ENCODE results near the gene PNPT1.

The PNPT1 gene

DNA sequence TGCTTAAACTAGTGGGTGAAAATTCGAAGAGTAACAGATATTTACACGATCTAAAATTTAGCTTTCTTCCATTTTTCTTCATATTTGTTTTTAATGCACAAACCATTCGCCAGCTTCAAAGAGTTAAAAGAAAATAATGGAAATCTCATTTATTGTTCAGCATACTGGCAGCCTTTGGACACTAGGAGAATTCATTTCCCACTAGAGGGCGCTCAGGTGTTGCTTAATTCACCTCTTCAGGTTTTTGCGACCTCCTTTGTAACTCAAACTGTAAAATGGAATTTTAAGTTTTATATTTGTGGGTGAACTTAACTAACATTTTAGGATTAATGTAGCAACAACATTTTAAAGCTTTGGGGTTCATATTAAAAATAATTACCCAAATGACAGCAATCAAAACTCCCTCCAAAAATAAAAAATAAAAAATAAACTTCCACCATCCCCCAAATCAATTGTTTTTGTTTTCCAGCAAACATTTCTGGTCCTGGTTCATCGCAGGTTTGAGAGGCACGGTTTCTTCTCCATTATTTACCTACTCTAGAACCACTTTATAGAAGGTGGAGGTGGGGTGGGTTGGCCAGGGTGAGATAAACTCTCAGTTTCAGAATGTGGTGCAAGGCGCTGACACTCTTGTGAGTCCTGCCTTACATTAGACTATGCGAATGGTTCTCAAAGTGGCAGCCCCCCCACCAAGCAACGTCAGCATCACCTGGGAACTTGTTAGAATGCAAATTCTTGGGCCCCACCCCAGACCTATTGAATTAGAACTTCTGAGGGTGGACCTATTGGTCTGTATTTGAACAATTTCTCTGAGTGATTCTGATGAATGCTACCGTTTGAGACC lies 24.7 kb upstream of the PNPT1 start:
- Histone ChIP-seq H3K4me3 (ENCODE audit: low read depth, low read length) (no peak overlapping the region), H3K27ac (ENCODE audit: extremely low read depth, low read depth, low read length) (no peak overlapping the region), H3K4me1 (ENCODE audit: control insufficient read depth, insufficient read depth, low read length) (no peaks in the 10 kb centered on the region), H3K9me3 (ENCODE audit: control insufficient read depth, insufficient read depth, low read depth, low read length) (no peaks in the 10 kb centered on the region), H3K36me3 (ENCODE audit: control insufficient read depth in 2 of 2, insufficient read depth in 1 of 2, low read length in 2 of 2) (no peaks in the 10 kb centered on the region)
- ChIA-PET POLR2A (no interaction called here), CTCF (interaction anchor here (0.6 to 4.6 kb wide), 38 partner anchors 9 to 1797 kb away, joined by 3 to 29 read pairs (median 4); no protein-coding TSS in a partner anchor)
- TF ChIP-seq MZF1 (tag by site-specific recombination; IDR thresholded peaks at IDR 0.05; ENCODE audit: borderline replicate concordance) (no peak), ZNF660 (tag by site-specific recombination; IDR thresholded peaks at IDR 0.05) (0 out of 2 replicates have a peak, but pooled peaks have one; percentile 61), ZNF426 (tag by site-specific recombination; IDR thresholded peaks at IDR 0.05) (no peak), ZNF544 (tag by site-specific recombination; IDR thresholded peaks at IDR 0.05) (no peak), ZNF138 (tag by site-specific recombination; IDR thresholded peaks at IDR 0.05; ENCODE audit: borderline replicate concordance) (no peak), ZNF792 (tag by site-specific recombination; IDR thresholded peaks at IDR 0.05) (no peak), MEIS1 (CRISPR knock-in tag; IDR thresholded peaks at IDR 0.05; ENCODE audit: borderline replicate concordance) (no peak), TRIM28 (IDR thresholded peaks at IDR 0.05; ENCODE audit: borderline replicate concordance, low read length) (no peak), ZNF768 (tag by site-specific recombination; IDR thresholded peaks at IDR 0.05) (no peak), ZNF354C (tag by site-specific recombination; IDR thresholded peaks at IDR 0.05; ENCODE audit: borderline replicate concordance, low read depth) (no peak), HOXD13 (CRISPR knock-in tag; IDR thresholded peaks at IDR 0.05; ENCODE audit: borderline replicate concordance) (no peak), ZNF311 (tag by site-specific recombination; IDR thresholded peaks at IDR 0.05; ENCODE audit: borderline replicate concordance) (no peak), ZNF549 (tag by site-specific recombination; IDR thresholded peaks at IDR 0.05) (no peak), ZNF654 (tag by site-specific recombination; IDR thresholded peaks at IDR 0.05; ENCODE audit: low read depth) (peak; percentile 78), ZNF626 (tag by site-specific recombination; IDR thresholded peaks at IDR 0.05) (no peak)
- TF ChIP-seq, protein P1, sequence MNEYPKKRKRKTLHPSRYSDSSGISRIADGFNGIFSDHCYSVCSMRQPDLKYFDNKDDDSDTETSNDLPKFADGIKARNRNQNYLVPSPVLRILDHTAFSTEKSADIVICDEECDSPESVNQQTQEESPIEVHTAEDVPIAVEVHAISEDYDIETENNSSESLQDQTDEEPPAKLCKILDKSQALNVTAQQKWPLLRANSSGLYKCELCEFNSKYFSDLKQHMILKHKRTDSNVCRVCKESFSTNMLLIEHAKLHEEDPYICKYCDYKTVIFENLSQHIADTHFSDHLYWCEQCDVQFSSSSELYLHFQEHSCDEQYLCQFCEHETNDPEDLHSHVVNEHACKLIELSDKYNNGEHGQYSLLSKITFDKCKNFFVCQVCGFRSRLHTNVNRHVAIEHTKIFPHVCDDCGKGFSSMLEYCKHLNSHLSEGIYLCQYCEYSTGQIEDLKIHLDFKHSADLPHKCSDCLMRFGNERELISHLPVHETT (tag by site-specific recombination; IDR thresholded peaks at IDR 0.05) = no peak
- TF ChIP-seq, protein P2, sequence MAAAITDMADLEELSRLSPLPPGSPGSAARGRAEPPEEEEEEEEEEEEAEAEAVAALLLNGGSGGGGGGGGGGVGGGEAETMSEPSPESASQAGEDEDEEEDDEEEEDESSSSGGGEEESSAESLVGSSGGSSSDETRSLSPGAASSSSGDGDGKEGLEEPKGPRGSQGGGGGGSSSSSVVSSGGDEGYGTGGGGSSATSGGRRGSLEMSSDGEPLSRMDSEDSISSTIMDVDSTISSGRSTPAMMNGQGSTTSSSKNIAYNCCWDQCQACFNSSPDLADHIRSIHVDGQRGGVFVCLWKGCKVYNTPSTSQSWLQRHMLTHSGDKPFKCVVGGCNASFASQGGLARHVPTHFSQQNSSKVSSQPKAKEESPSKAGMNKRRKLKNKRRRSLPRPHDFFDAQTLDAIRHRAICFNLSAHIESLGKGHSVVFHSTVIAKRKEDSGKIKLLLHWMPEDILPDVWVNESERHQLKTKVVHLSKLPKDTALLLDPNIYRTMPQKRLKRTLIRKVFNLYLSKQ (tag by site-specific recombination; IDR thresholded peaks at IDR 0.05; ENCODE audit: borderline replicate concordance) = no peak
- TF ChIP-seq, protein P3, sequence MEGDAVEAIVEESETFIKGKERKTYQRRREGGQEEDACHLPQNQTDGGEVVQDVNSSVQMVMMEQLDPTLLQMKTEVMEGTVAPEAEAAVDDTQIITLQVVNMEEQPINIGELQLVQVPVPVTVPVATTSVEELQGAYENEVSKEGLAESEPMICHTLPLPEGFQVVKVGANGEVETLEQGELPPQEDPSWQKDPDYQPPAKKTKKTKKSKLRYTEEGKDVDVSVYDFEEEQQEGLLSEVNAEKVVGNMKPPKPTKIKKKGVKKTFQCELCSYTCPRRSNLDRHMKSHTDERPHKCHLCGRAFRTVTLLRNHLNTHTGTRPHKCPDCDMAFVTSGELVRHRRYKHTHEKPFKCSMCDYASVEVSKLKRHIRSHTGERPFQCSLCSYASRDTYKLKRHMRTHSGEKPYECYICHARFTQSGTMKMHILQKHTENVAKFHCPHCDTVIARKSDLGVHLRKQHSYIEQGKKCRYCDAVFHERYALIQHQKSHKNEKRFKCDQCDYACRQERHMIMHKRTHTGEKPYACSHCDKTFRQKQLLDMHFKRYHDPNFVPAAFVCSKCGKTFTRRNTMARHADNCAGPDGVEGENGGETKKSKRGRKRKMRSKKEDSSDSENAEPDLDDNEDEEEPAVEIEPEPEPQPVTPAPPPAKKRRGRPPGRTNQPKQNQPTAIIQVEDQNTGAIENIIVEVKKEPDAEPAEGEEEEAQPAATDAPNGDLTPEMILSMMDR (tag by site-specific recombination; IDR thresholded peaks at IDR 0.05) = 0 out of 2 replicates have a peak, but pooled peaks have one; percentile 16

DNA sequence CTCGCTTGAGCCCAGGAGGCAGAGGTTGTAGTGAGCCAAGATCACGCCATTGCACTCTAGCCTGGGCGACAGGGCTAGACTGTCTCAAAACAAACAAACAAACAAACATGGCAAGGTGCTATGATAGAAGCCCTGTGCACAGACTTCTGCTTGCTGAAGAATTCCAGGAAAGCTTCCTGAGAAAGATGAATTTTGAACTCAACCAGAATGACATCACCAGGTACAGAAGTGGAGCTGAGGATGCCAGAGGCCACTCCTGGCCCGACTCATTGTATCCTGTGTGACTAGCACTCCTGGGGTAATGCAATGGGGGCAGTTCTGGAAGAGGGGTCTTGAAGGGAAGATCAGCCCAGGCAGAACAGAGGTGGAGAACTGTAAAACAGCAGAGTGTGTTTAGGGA lies 22.0 kb upstream of the PNPT1 start:
- ChIA-PET POLR2A (no interaction called here), CTCF (interaction anchor here (0.6 to 1.6 kb wide), 6 partner anchors 29 to 415 kb away, joined by 3 to 6 read pairs (median 4); no protein-coding TSS in a partner anchor)
- Histone ChIP-seq H3K36me3 (ENCODE audit: control insufficient read depth in 2 of 2, insufficient read depth in 1 of 2, low read length in 2 of 2) (no peaks in the 10 kb centered on the region), H3K4me3 (ENCODE audit: low read depth, low read length) (no peak overlapping the region), H3K4me1 (ENCODE audit: control insufficient read depth, insufficient read depth, low read length) (no peaks in the 10 kb centered on the region), H3K27ac (ENCODE audit: extremely low read depth, low read depth, low read length) (no peak overlapping the region), H3K9me3 (ENCODE audit: control insufficient read depth, insufficient read depth, low read depth, low read length) (no peaks in the 10 kb centered on the region)
- TF ChIP-seq ZBTB17 (tag by site-specific recombination; IDR thresholded peaks at IDR 0.05) (peak; percentile 21; the same call in 1 of the 2 replicates), ZNF623 (tag by site-specific recombination; IDR thresholded peaks at IDR 0.05) (no peak), FEZF1 (tag by site-specific recombination; IDR thresholded peaks at IDR 0.05) (no peak), ZNF114 (tag by site-specific recombination; IDR thresholded peaks at IDR 0.05) (no peak), ZNF155 (tag by site-specific recombination; IDR thresholded peaks at IDR 0.05) (no peak), ZNF707 (tag by site-specific recombination; IDR thresholded peaks at IDR 0.05) (no peak)
- TF ChIP-seq, protein P4, sequence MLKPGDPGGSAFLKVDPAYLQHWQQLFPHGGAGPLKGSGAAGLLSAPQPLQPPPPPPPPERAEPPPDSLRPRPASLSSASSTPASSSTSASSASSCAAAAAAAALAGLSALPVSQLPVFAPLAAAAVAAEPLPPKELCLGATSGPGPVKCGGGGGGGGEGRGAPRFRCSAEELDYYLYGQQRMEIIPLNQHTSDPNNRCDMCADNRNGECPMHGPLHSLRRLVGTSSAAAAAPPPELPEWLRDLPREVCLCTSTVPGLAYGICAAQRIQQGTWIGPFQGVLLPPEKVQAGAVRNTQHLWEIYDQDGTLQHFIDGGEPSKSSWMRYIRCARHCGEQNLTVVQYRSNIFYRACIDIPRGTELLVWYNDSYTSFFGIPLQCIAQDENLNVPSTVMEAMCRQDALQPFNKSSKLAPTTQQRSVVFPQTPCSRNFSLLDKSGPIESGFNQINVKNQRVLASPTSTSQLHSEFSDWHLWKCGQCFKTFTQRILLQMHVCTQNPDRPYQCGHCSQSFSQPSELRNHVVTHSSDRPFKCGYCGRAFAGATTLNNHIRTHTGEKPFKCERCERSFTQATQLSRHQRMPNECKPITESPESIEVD (tag by site-specific recombination; IDR thresholded peaks at IDR 0.05) = no peak
- TF ChIP-seq, protein P5, sequence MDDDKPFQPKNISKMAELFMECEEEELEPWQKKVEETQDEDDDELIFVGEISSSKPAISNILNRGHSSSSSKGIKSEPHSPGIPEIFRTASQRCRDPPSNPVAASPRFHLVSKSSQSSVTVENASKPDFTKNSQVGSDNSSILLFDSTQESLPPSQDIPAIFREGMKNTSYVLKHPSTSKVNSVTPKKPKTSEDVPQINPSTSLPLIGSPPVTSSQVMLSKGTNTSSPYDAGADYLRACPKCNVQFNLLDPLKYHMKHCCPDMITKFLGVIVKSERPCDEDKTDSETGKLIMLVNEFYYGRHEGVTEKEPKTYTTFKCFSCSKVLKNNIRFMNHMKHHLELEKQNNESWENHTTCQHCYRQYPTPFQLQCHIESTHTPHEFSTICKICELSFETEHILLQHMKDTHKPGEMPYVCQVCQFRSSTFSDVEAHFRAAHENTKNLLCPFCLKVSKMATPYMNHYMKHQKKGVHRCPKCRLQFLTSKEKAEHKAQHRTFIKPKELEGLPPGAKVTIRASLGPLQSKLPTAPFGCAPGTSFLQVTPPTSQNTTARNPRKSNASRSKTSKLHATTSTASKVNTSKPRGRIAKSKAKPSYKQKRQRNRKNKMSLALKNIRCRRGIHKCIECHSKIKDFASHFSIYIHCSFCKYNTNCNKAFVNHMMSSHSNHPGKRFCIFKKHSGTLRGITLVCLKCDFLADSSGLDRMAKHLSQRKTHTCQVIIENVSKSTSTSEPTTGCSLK (tag by site-specific recombination; IDR thresholded peaks at IDR 0.05) = no peak

Measured in HEK293 (cell line).